Measurements from ENCODE around the gene MPND.
"Not testable (repeated sequence)": the region's sequence is repeated elsewhere in the genome, so short reads cannot be mapped to it uniquely, and the experiment has no call there.

Gene MPND

DNA sequence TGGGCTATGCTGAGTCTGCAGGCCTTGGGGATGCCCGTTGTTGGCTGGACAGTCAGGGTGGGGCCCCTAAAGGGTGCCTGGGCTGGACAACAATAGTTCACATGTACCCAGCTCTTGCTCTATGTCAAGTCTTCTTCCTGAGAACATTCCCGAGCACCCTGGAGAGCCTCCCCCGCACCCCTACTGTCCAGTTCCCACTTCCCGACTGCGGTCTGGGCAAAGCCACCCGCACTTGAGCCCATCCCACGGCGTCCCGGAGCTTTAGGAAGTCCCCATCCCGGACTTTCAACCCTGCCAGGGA is 1.1 kb upstream of the MPND start:
- DNase-seq (ENCODE audit: low read depth) = no peak
- peak overlapping the region; percentile 72 for H3K4me3 ChIP-seq (ENCODE audit: low read length)
- no peak for TF ChIP-seq CTCF (conservative IDR thresholded peaks at IDR 0.05; ENCODE audit: low read length)

- peak; percentile 46 for TF ChIP-seq CTCF (conservative IDR thresholded peaks at IDR 0.05; ENCODE audit: low read length)
- peak overlapping the region; percentile 88 for H3K4me3 ChIP-seq (ENCODE audit: low read length)
- peak; percentile 100 for DNase-seq (ENCODE audit: low read depth)
These were observed 570 bp upstream of the MPND start for GRCh38 chr19:4342615-4343369.

- H3K4me3 ChIP-seq (ENCODE audit: low read length) = no peak overlapping the region
- no peak for TF ChIP-seq CTCF (conservative IDR thresholded peaks at IDR 0.05; ENCODE audit: low read length)
- no peak for DNase-seq (ENCODE audit: low read depth)
These were observed 2.1 kb downstream of the MPND start for GRCh38 chr19:4345342-4346019.

DNA sequence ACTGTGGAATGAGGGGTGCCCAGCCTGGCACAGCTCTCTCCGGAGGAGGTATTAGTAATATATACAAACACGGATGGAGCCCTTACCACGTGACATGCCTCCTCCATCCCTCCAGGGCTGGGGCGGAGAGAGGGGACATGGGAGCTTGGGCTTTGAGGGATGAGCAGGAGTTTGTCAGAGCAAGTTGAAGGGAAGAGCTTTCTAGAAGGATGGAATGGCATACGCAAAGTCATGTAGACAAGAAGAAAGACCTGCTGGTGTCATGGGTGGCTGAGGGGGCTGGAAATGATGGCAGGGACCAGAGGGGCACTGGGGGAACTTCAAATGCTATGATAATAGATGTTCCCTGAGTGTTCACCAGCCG is 2.6 kb downstream of the MPND start:
- H3K4me3 ChIP-seq (ENCODE audit: low read length) = no peak overlapping the region
- no peak for DNase-seq (ENCODE audit: low read depth)
- TF ChIP-seq CTCF (conservative IDR thresholded peaks at IDR 0.05; ENCODE audit: low read length) = no peak

GRCh38 chr19:4347521-4347920 is 4.2 kb downstream of the MPND start:
- H3K4me3 ChIP-seq (ENCODE audit: low read length) = no peak overlapping the region
- no peak for TF ChIP-seq CTCF (conservative IDR thresholded peaks at IDR 0.05; ENCODE audit: low read length)
- no peak for DNase-seq (ENCODE audit: low read depth)

DNA sequence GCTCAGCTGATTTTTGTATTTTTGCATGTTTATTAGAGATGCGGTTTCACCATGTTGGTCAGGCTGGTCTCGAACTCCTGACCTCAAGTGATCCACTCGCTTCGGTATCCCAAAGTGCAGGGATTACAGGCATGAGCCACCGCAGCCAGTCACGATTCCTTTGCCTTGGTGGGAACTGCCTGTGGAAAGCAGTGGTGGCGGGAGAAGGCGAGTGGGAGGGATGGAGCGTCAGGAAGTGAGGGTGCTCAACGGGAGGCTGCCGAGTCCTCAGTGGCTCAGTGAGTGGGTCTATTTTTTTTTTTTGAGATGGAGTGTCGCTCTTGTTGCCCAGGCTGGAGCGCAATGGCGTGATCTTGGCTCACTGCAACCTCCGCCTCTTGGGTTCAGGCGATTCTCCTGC is 5.9 kb downstream of the MPND start:
- not testable (repeated sequence) for H3K4me3 ChIP-seq (ENCODE audit: low read length); DNase-seq (ENCODE audit: low read depth)

- TF ChIP-seq CTCF (conservative IDR thresholded peaks at IDR 0.05; ENCODE audit: low read length) = no peak
- no peak for DNase-seq (ENCODE audit: low read depth)
- H3K4me3 ChIP-seq (ENCODE audit: low read length) = no peak overlapping the region
These were observed 6.7 kb downstream of the MPND start for GRCh38 chr19:4350111-4350510.
